ENCODE measurements around the gene RASA2.

DNA sequence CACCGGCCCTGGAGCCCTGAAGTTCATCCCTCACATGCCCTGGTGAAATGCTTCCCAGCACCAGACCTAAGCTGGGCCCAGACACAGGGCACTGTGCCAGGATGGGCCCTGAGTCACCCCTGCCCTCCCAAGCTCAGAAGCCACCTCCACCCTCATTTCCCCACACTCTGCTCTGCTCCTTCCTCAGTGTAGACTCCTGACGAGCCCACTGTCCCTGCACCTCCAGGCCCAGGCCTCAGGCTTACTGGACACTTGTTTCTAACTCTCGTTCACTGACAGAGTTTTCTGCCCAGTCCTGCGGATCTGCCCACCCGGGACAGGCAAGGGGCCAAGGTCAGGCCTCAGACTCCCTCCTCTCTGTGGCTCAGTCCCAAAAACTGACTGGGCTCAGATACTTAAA, 138.7 kb downstream of the RASA2 start:
- TF ChIP-seq, protein P1, sequence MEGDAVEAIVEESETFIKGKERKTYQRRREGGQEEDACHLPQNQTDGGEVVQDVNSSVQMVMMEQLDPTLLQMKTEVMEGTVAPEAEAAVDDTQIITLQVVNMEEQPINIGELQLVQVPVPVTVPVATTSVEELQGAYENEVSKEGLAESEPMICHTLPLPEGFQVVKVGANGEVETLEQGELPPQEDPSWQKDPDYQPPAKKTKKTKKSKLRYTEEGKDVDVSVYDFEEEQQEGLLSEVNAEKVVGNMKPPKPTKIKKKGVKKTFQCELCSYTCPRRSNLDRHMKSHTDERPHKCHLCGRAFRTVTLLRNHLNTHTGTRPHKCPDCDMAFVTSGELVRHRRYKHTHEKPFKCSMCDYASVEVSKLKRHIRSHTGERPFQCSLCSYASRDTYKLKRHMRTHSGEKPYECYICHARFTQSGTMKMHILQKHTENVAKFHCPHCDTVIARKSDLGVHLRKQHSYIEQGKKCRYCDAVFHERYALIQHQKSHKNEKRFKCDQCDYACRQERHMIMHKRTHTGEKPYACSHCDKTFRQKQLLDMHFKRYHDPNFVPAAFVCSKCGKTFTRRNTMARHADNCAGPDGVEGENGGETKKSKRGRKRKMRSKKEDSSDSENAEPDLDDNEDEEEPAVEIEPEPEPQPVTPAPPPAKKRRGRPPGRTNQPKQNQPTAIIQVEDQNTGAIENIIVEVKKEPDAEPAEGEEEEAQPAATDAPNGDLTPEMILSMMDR (IDR thresholded peaks at IDR 0.05; ENCODE audit: poor library complexity, severe bottlenecking), result no peak
- TF ChIP-seq EP300 (conservative IDR thresholded peaks at IDR 0.05; ENCODE audit: poor library complexity, severe bottlenecking), result no peak
- no peak for TF ChIP-seq EZH2 (IDR thresholded peaks at IDR 0.05; ENCODE audit: borderline replicate concordance, insufficient read depth, low read length, poor library complexity, severe bottlenecking)
- TF ChIP-seq POLR2AphosphoS5 (IDR thresholded peaks at IDR 0.05), result no peak
- no peak for TF ChIP-seq RAD21 (conservative IDR thresholded peaks at IDR 0.05)
- TF ChIP-seq MXI1 (conservative IDR thresholded peaks at IDR 0.05; ENCODE audit: poor library complexity, severe bottlenecking), result no peak
